ENCODE data around the gene TUFT1.

The TUFT1 gene

GRCh38 chr1:151619489-151620093 is 79.5 kb downstream of the TUFT1 start:
- peak in 1 of 2 experiments; percentile 28 for DNase-seq (ENCODE audit: low read depth in 1 of 2, low spot score in 1 of 2)
- in situ Hi-C loops (cut with HindIII; ENCODE audit: low pct_unique_long_range_greater_than_20kb, low sequenced_read_pairs) = no loop called here
- TF ChIP-seq JUND (IDR thresholded peaks at IDR 0.05; ENCODE audit: low read depth) = no peak

GRCh38 chr1:151620286-151620685 is 80.2 kb downstream of the TUFT1 start:
- in situ Hi-C loops (cut with HindIII; ENCODE audit: low pct_unique_long_range_greater_than_20kb, low sequenced_read_pairs) = no loop called here
- TF ChIP-seq JUND (IDR thresholded peaks at IDR 0.05; ENCODE audit: low read depth) = no peak
- DNase-seq (ENCODE audit: low read depth in 1 of 2, low spot score in 1 of 2) = no peak

GRCh38 chr1:151621351-151621750 is 81.2 kb downstream of the TUFT1 start:
- no peak for TF ChIP-seq JUND (IDR thresholded peaks at IDR 0.05; ENCODE audit: low read depth)
- no peak for DNase-seq (ENCODE audit: low read depth in 1 of 2, low spot score in 1 of 2)
- in situ Hi-C loops (cut with HindIII; ENCODE audit: low pct_unique_long_range_greater_than_20kb, low sequenced_read_pairs) = no loop called here

- in situ Hi-C loops (cut with HindIII; ENCODE audit: low pct_unique_long_range_greater_than_20kb, low sequenced_read_pairs) = no loop called here
- TF ChIP-seq JUND (IDR thresholded peaks at IDR 0.05; ENCODE audit: low read depth) = 0 out of 2 replicates have a peak, but pooled peaks have one; percentile 24
- peak; percentile 53 to 75 for DNase-seq (ENCODE audit: low read depth in 1 of 2, low spot score in 1 of 2)
These were observed 84.7 kb downstream of the TUFT1 start for GRCh38 chr1:151624783-151625182.

- in situ Hi-C loops (cut with HindIII; ENCODE audit: low pct_unique_long_range_greater_than_20kb, low sequenced_read_pairs) = no loop called here
- no peak for DNase-seq (ENCODE audit: low read depth in 1 of 2, low spot score in 1 of 2)
- no peak for TF ChIP-seq JUND (IDR thresholded peaks at IDR 0.05; ENCODE audit: low read depth)
These were observed 86.7 kb downstream of the TUFT1 start for GRCh38 chr1:151626740-151627334.

GRCh38 chr1:151629278-151629677 is 89.2 kb downstream of the TUFT1 start:
- TF ChIP-seq JUND (IDR thresholded peaks at IDR 0.05; ENCODE audit: low read depth) = no peak
- DNase-seq (ENCODE audit: low read depth in 1 of 2, low spot score in 1 of 2) = no peak
- in situ Hi-C loops (cut with HindIII; ENCODE audit: low pct_unique_long_range_greater_than_20kb, low sequenced_read_pairs) = no loop called here

Measured in T47D (cell line).